Parathyroid adenoma (tissue), 2 donors: ENCODE data around the gene CAMKK1.

Source experiments
- H2AFZ ChIP-seq: fragments of 300-600 bp; sonication (generic); one replicate; pipeline ENCODE4 v1.7.0; 2017; ENCODE audit warnings: antibody characterized with exemption, mild to moderate bottlenecking
- H3K27ac ChIP-seq: fragments of 300-600 bp; sonication (generic); one replicate; pipeline ENCODE4 v1.7.0; 2017
- H3K27me3 ChIP-seq: fragments of 300-600 bp; sonication (generic); one replicate; pipeline ENCODE4 v1.7.0; 2017; ENCODE audit warnings: low read length; ENCODE audit not compliant: control insufficient read depth, insufficient read depth
- H3K36me3 ChIP-seq: fragments of 300-600 bp; sonication (generic); one replicate; pipeline ENCODE4 v1.7.0; 2017; ENCODE audit warnings: low read length; ENCODE audit not compliant: control insufficient read depth, insufficient read depth
- H3K4me1 ChIP-seq: fragments of 300-600 bp; sonication (generic); one replicate; pipeline ENCODE4 v1.7.0; 2017; ENCODE audit warnings: control low read depth
- H3K4me2 ChIP-seq: fragments of 300-600 bp; sonication (generic); one replicate; pipeline ENCODE4 v1.7.0; 2017; ENCODE audit warnings: low read length
- H3K4me3 ChIP-seq: fragments of 300-600 bp; sonication (generic); one replicate; pipeline ENCODE4 v1.7.0; 2017; ENCODE audit warnings: low read depth, low read length
- H3K79me2 ChIP-seq: fragments of 300-600 bp; sonication (generic); one replicate; pipeline ENCODE4 v1.7.0; 2017; ENCODE audit warnings: control low read depth
- H3K9ac ChIP-seq: fragments of 300-600 bp; sonication (generic); one replicate; pipeline ENCODE4 v1.7.0; 2017; ENCODE audit warnings: mild to moderate bottlenecking
- H3K9me3 ChIP-seq: fragments of 300-600 bp; sonication (generic); one replicate; pipeline ENCODE4 v1.7.0; 2017; ENCODE audit warnings: low read length; ENCODE audit not compliant: control insufficient read depth
- CTCF ChIP-seq: fragments of 300-600 bp; sonication (generic); IDR thresholded peaks from one replicate; pipeline ENCODE4 v1.7.0; 2017; ENCODE audit warnings: antibody characterized with exemption, mild to moderate bottlenecking
- donor health status: primary hyperparathyroidism.

The CAMKK1 gene

GRCh38 chr17:3888343-3889171 lies 4.3 kb downstream of the CAMKK1 start:
- no peak for TF ChIP-seq CTCF
- H3K9ac ChIP-seq = no peak overlapping the region
- no peaks in the 10 kb centered on the region for H3K27me3 ChIP-seq
- H2AFZ ChIP-seq = peak overlapping the region; percentile 69
- H3K36me3 ChIP-seq = no peaks in the 10 kb centered on the region
- H3K4me3 ChIP-seq = no peak overlapping the region
- H3K4me2 ChIP-seq = peak overlapping the region; percentile 48
- peak overlapping the region; percentile 65 for H3K27ac ChIP-seq
- no peaks in the 10 kb centered on the region for H3K79me2 ChIP-seq
- no peaks in the 10 kb centered on the region for H3K9me3 ChIP-seq
- peaks cover 5% of the 10 kb centered on the region for H3K4me1 ChIP-seq

- Histone ChIP-seq H3K27ac (peak overlapping the region; percentile 65), H2AFZ (no peak overlapping the region), H3K9ac (no peak overlapping the region), H3K4me2 (no peak overlapping the region), H3K79me2 (no peaks in the 10 kb centered on the region), H3K4me1 (peaks cover 4% of the 10 kb centered on the region), H3K4me3 (no peak overlapping the region), H3K36me3 (no peaks in the 10 kb centered on the region), H3K27me3 (no peaks in the 10 kb centered on the region), H3K9me3 (no peaks in the 10 kb centered on the region)
- no peak for TF ChIP-seq CTCF
Observed at GRCh38 chr17:3887804-3888203, 5.0 kb downstream of the CAMKK1 start.

GRCh38 chr17:3887394-3887793 lies 5.5 kb downstream of the CAMKK1 start:
- Histone ChIP-seq H3K9ac (no peak overlapping the region), H3K4me3 (no peak overlapping the region), H3K36me3 (no peaks in the 10 kb centered on the region), H3K27ac (peak overlapping the region; percentile 72), H3K27me3 (no peaks in the 10 kb centered on the region), H3K4me1 (peaks cover 4% of the 10 kb centered on the region), H3K79me2 (no peaks in the 10 kb centered on the region), H2AFZ (no peak overlapping the region), H3K4me2 (no peak overlapping the region), H3K9me3 (no peaks in the 10 kb centered on the region)
- no peak for TF ChIP-seq CTCF

GRCh38 chr17:3886776-3887175 lies 6.1 kb downstream of the CAMKK1 start:
- Histone ChIP-seq H3K4me2 (no peak overlapping the region), H3K4me1 (peaks cover 4% of the 10 kb centered on the region), H2AFZ (no peak overlapping the region), H3K36me3 (no peaks in the 10 kb centered on the region), H3K27ac (peak overlapping the region; percentile 72), H3K27me3 (no peaks in the 10 kb centered on the region), H3K79me2 (no peaks in the 10 kb centered on the region), H3K9me3 (no peaks in the 10 kb centered on the region), H3K9ac (no peak overlapping the region), H3K4me3 (no peak overlapping the region)
- no peak for TF ChIP-seq CTCF

- Histone ChIP-seq H3K79me2 (no peaks in the 10 kb centered on the region), H3K27ac (peak overlapping the region; percentile 39), H3K36me3 (no peaks in the 10 kb centered on the region), H3K4me2 (no peak overlapping the region), H3K4me3 (no peak overlapping the region), H2AFZ (no peak overlapping the region), H3K27me3 (no peaks in the 10 kb centered on the region), H3K9me3 (no peaks in the 10 kb centered on the region), H3K9ac (no peak overlapping the region), H3K4me1 (peaks cover 4% of the 10 kb centered on the region)
- TF ChIP-seq CTCF = no peak
Observed at GRCh38 chr17:3885970-3886369, 6.9 kb downstream of the CAMKK1 start.
